Effector memory CD4-positive, alpha-beta T cell (primary cell): ENCODE data around the gene LRRC7.

Experiments
- DNase-seq, 3 donors: peaks; one replicate each; pipeline ENCODE4 v3.0.0-alpha.2; 2020
- H3K27ac ChIP-seq: 2 replicates; pipeline ENCODE4 v1.7.0; 2013; ENCODE audit warnings: mild to moderate bottlenecking, low read length, moderate library complexity; ENCODE audit not compliant: insufficient read depth, poor library complexity, severe bottlenecking
- H3K27me3 ChIP-seq: replicated peaks from 2 replicates; pipeline ENCODE4 v1.7.0; 2013; ENCODE audit warnings: mild to moderate bottlenecking, low read length; ENCODE audit not compliant: insufficient read depth, control insufficient read depth, poor library complexity, severe bottlenecking
- H3K36me3 ChIP-seq: 2 replicates; pipeline ENCODE4 v1.7.0; 2013; ENCODE audit warnings: mild to moderate bottlenecking, low read length, moderate library complexity; ENCODE audit not compliant: control insufficient read depth, insufficient read depth
- H3K4me1 ChIP-seq: 2 replicates; pipeline ENCODE4 v1.7.0; 2013; ENCODE audit warnings: low read length, mild to moderate bottlenecking; ENCODE audit not compliant: control insufficient read depth, insufficient read depth, poor library complexity, severe bottlenecking
- H3K4me3 ChIP-seq: 2 replicates; pipeline ENCODE4 v1.7.0; 2013; ENCODE audit warnings: low read length, low read depth, mild to moderate bottlenecking; ENCODE audit not compliant: insufficient read depth, poor library complexity, severe bottlenecking
- H3K9me3 ChIP-seq: 2 replicates; pipeline ENCODE4 v1.7.0; 2013; ENCODE audit warnings: mild to moderate bottlenecking, low read length, moderate library complexity; ENCODE audit not compliant: control insufficient read depth

The LRRC7 gene

DNA sequence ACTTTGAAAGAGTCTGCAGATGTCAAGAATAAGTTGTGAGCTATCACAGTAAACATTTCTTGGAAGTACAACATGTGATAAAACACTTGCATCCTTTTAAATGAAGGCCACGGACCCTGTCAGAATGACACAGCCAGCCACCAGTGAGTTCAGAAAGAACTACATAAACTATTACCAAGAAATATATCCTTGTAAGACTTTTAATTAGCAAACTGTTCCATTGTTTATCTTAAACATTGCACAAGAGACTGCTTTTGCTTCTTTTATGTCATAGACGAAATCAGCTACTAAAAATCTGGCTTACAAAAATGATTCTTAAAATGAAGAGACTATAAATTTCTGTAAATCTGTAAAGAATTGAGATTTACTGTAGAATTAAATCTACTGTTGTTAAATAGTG lies 17.9 kb downstream of the LRRC7 start:
- no peaks in the 10 kb centered on the region for H3K9me3 ChIP-seq
- no peaks in the 10 kb centered on the region for H3K27me3 ChIP-seq
- H3K36me3 ChIP-seq, result no peaks in the 10 kb centered on the region
- no peak overlapping the region for H3K4me3 ChIP-seq
- H3K27ac ChIP-seq, result no peak overlapping the region
- no peaks in the 10 kb centered on the region for H3K4me1 ChIP-seq
- no peak for DNase-seq

- H3K27me3 ChIP-seq, result no peaks in the 10 kb centered on the region
- DNase-seq, result no peak
Measured at GRCh38 chr1:69587391-69587790, 19.7 kb downstream of the LRRC7 start.

DNA sequence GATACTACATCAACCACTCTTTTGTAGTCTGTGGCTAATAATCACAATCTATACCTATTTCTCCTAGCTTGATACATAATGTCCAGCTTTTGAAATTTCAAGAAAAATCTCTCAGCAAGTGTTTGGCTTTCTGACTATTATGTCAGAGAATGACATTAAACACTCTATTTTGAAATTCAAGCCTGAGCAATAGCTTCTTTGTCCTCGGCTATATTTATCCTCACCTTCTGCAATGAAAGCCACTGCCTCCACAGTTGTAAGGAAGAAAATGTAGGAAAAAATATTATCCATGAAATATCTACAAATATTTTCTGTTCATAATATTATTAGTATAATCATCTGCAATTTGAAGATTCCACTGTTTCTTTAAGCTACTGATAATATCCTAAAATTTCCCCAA lies 22.1 kb downstream of the LRRC7 start:
- no peaks in the 10 kb centered on the region for H3K27me3 ChIP-seq
- no peaks in the 10 kb centered on the region for H3K9me3 ChIP-seq
- H3K36me3 ChIP-seq, result no peaks in the 10 kb centered on the region
- H3K4me1 ChIP-seq, result no peaks in the 10 kb centered on the region
- H3K4me3 ChIP-seq, result no peak overlapping the region
- DNase-seq, result no peak
- H3K27ac ChIP-seq, result no peak overlapping the region

More at GRCh38 chr1:69587391-69587790, 19.7 kb downstream of the LRRC7 start:
- no peaks in the 10 kb centered on the region for H3K4me1 ChIP-seq
- H3K9me3 ChIP-seq, result no peaks in the 10 kb centered on the region
- no peaks in the 10 kb centered on the region for H3K36me3 ChIP-seq
- H3K4me3 ChIP-seq, result no peak overlapping the region
- no peak overlapping the region for H3K27ac ChIP-seq

DNA sequence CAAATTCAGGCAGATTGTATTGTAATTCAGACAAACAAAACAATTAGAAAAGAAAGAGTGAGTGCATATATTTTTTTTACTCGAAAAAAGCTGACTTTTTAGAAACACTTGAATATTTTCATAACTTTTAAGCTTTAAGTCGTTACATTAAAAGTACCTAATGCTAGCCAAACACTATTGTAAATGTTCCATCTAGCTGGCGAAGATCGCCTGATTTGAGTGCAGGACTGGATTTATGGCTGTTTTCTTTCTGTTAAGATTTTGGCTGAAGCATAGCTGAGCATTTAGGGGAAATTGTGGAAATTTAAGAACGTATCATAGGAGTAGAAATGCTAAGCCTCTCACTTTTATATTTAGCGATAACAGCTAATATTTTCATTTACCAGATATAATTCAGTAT lies 24.6 kb downstream of the LRRC7 start:
- no peak overlapping the region for H3K4me3 ChIP-seq
- DNase-seq, result no peak
- H3K9me3 ChIP-seq, result no peaks in the 10 kb centered on the region

GRCh38 chr1:69595486-69595885 lies 27.8 kb downstream of the LRRC7 start:
- DNase-seq, result no peak
- no peaks in the 10 kb centered on the region for H3K27me3 ChIP-seq
- no peak overlapping the region for H3K4me3 ChIP-seq
- H3K4me1 ChIP-seq, result no peaks in the 10 kb centered on the region
- H3K36me3 ChIP-seq, result no peaks in the 10 kb centered on the region
- H3K9me3 ChIP-seq, result no peaks in the 10 kb centered on the region
- no peak overlapping the region for H3K27ac ChIP-seq

More for the DNA sequence above, 24.6 kb downstream of the LRRC7 start:
- Histone ChIP-seq H3K27me3 (no peaks in the 10 kb centered on the region), H3K4me1 (no peaks in the 10 kb centered on the region), H3K27ac (no peak overlapping the region), H3K36me3 (no peaks in the 10 kb centered on the region)

DNA sequence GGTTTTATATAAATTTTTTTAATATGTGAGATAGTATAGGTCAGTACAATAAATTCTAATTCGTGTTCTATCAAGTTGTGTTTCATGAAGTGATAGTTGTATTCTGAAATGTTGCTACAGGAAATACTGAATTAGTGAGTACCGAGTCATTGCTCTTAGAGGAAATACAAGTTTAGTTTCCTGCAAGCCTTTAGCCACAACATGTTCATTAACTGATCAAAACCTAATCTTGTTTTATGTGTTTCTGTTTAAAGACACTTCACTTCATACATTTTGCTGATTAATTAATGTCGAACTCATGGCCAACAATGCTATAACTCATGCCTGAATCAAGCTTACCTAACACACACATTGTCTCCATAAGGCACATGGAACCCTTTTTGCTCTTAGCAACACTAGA lies 43.6 kb downstream of the LRRC7 start:
- Histone ChIP-seq H3K9me3 (no peaks in the 10 kb centered on the region), H3K27me3 (no peaks in the 10 kb centered on the region), H3K4me3 (no peak overlapping the region), H3K27ac (no peak overlapping the region), H3K4me1 (no peaks in the 10 kb centered on the region), H3K36me3 (no peaks in the 10 kb centered on the region)
- no peak for DNase-seq

GRCh38 chr1:69613414-69613813 lies 45.7 kb downstream of the LRRC7 start:
- no peak for DNase-seq

DNA sequence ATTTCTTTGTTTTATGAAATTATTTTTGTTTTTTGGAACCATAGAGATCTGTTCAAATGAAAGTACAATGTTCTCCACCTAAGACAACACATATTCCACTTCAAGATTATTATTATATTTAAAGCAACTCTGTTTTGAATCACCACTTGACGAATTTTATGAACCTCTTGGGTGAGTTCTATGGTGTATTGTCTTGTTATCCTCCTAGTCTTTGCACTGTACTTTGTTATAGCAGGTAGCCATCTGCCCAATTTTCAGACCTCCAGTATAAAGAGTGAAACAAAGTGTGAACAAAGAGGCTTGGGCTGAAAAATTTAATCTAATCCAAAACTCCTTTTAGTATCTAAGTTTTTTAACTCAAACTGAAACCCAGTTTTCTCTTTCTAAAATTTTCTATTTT lies 71.0 kb downstream of the LRRC7 start:
- Histone ChIP-seq H3K36me3 (no peaks in the 10 kb centered on the region), H3K4me3 (no peak overlapping the region), H3K9me3 (no peaks in the 10 kb centered on the region), H3K27me3 (no peaks in the 10 kb centered on the region), H3K4me1 (no peaks in the 10 kb centered on the region), H3K27ac (no peak overlapping the region)
- DNase-seq, result no peak

More at GRCh38 chr1:69613414-69613813, 45.7 kb downstream of the LRRC7 start:
- no peak overlapping the region for H3K27ac ChIP-seq
- no peaks in the 10 kb centered on the region for H3K27me3 ChIP-seq
- no peaks in the 10 kb centered on the region for H3K36me3 ChIP-seq
- H3K4me3 ChIP-seq, result no peak overlapping the region
- H3K9me3 ChIP-seq, result no peaks in the 10 kb centered on the region
- H3K4me1 ChIP-seq, result no peaks in the 10 kb centered on the region

DNA sequence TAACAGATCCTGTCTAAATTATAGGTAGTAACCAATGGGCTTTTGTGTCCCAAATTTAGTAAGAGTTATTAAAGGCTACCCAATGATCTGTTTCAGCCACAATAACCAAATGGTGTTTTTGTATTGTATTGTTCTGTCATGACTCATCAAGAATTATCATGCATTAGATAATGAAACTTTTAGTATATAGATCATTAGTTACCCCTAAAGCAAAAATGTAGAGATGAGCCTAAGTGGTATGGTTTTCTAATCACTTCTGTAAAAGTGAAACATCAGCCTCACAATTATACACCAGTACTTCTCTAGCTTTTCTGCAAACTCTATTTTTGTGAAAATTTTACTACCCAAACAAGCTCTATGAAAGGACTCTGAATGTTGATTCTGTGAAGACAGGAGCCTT lies 71.4 kb downstream of the LRRC7 start:
- Histone ChIP-seq H3K4me3 (no peak overlapping the region), H3K36me3 (no peaks in the 10 kb centered on the region), H3K9me3 (no peaks in the 10 kb centered on the region), H3K27ac (no peak overlapping the region), H3K4me1 (no peaks in the 10 kb centered on the region), H3K27me3 (no peaks in the 10 kb centered on the region)
- DNase-seq, result no peak

GRCh38 chr1:69643266-69643665 lies 75.5 kb downstream of the LRRC7 start:
- H3K4me1 ChIP-seq, result no peaks in the 10 kb centered on the region
- no peaks in the 10 kb centered on the region for H3K9me3 ChIP-seq
- DNase-seq, result no peak
- H3K27me3 ChIP-seq, result no peaks in the 10 kb centered on the region
- H3K4me3 ChIP-seq, result no peak overlapping the region
- no peak overlapping the region for H3K27ac ChIP-seq
- no peaks in the 10 kb centered on the region for H3K36me3 ChIP-seq

GRCh38 chr1:69645477-69645876 lies 77.8 kb downstream of the LRRC7 start:
- Histone ChIP-seq H3K36me3 (no peaks in the 10 kb centered on the region), H3K4me1 (no peaks in the 10 kb centered on the region), H3K9me3 (no peaks in the 10 kb centered on the region), H3K27me3 (no peaks in the 10 kb centered on the region), H3K27ac (no peak overlapping the region), H3K4me3 (no peak overlapping the region)
- DNase-seq, result no peak
